HG03025 (cell line): ENCODE data around the gene FRS3.
"Not testable (repeated sequence)": the region's sequence is repeated elsewhere in the genome, so short reads cannot be mapped to it uniquely, and the experiment has no call there.

Experiments
- ATAC-seq: cut with Tn5 transposase; IDR thresholded peaks from one replicate; pipeline ENCODE4 v1.9.1; 2021; ENCODE audit warnings: mild to moderate bottlenecking, moderate library complexity; ENCODE audit not compliant: unreplicated experiment, low FRiP score

Gene FRS3, protein sequence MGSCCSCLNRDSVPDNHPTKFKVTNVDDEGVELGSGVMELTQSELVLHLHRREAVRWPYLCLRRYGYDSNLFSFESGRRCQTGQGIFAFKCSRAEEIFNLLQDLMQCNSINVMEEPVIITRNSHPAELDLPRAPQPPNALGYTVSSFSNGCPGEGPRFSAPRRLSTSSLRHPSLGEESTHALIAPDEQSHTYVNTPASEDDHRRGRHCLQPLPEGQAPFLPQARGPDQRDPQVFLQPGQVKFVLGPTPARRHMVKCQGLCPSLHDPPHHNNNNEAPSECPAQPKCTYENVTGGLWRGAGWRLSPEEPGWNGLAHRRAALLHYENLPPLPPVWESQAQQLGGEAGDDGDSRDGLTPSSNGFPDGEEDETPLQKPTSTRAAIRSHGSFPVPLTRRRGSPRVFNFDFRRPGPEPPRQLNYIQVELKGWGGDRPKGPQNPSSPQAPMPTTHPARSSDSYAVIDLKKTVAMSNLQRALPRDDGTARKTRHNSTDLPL

DNA sequence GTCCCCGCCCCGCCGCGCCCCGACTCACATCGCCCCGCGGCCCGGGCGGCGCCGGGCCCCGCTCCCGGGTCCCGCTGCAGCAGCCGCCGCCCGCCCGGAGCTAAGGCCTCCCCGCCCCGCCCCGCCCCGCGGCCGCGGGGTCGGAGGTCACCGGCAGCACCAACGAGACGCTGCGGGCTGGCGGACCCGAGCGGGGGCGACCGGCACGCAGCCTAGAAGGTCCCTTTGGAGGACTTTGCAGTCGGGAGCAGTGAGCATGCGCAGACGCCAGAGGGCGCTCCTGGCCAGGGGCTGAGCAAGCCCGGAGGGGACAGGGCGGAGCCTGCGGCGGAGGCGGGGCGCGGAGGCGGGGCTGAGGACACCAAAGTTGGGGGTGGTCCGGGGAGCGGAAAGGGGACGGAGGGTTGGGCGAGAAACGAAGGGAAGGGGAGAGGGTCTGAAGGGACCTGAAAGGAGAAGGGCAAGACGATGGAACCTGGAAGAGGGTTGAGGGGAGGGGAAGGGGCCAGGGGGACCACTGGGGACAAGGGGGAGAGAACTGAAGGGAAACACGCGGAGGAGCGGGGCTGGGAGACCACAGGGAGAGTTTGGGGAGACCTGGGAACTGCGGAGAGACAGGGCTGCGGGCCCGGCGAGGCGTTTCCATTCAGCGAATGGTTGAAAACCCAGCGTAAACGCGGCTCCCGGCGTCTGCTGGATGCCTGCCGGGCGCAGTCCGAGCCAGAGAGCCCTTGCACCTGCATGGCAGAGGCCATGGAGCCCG, at the start of gene FRS3:
TSS of gene FRS3 (minus strand) at position 113 of the 763 bp plus-strand sequence. CDS start 2,913 bp downstream, outside the sequence.
- peak; percentile 90 for ATAC-seq

DNA sequence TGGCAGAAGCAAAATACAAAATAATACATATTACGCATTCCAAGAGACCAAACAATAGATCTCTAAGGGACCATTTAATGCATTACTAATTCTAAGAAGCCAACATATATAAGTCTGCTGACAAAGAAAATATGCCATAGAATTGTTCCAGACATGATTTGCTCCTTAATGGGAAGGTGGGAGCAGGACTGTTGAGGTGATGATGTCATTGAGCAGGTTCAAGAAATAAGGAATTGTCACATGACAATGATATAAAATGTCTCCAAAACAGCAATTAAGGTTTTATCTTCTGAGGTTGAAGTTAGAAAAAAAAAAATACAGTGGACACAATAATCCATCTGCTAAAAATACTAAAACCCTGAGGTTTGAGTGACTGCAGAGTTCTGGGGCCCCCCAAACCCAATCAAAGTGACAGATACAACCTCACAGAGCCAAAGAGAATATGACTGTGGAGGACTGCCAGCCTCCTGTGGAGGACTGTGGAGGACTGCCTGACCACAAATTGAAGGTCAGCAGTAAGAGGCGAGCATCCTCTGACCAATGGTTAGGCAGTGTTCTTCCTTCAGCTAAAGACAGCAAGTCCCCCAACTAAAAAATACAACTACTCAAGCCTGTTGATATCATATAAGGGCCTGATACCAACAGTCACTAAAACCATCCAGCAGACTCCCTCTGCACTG, 46.8 kb upstream of the FRS3 start:
- ATAC-seq = no peak

DNA sequence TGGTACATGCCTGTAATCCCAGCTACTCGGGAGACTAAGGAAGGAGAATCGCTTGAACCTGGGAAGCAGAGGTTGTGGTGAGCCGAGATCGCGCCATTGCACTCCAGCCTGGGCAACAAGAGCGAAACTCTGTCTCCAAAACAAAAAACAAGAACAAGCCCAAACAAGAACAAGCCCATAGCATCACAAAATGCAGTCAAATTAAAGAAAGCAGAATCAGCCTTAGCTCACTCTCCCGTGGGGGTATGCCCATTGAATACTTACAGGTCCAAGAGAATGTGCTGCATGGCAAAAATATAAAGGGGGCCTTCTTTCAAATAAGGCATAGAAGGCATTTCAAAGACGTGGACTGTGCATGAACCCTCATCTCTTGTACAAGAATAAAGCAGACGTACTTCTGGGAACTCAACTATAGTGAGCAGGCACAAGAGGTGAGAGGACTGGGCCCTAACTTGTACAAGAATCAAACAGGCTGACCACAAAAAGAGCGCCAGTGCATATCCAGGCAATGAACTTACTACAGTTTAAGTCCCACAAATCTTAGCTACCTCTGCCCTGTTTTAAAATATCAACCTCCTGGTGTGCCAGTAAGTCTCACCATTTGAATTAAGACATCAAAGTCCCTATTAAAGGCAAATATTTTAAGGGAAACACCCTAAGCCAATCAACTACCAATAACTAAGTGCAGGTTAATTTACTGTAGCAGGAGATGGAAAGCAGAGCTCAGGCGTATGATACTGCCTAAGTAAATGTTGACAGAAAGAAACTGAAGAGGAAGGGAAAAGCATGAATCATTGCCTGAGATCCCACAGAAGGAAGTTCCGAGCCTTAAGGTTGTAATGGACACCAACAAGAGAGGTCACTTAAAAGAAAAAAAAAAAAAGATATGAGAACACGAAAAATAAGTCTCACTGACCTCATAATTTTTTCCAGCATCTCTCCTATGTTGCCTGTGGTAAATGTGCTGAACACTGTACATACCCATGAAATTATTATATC, 45.2 kb upstream of the FRS3 start:
- ATAC-seq = no peak

DNA sequence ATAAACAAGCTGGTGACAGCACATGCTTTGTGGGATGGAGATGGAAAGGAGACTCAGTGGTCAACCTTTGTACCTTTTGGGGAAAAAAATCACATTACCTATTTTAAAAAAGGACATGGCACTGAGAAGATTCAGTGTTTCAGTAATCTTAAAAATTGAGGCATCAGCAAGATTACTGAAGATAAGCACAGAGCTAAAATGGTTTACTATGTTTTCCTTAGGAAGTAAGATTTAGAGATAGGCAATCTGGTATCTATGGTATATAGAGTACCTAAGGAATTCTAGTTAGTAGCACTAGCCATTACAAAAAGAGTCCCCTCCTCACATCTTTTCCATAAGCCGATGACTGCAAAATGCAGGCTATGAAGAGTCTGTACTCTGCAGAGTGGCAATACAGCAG, 43.5 kb upstream of the FRS3 start:
- ATAC-seq = no peak

DNA sequence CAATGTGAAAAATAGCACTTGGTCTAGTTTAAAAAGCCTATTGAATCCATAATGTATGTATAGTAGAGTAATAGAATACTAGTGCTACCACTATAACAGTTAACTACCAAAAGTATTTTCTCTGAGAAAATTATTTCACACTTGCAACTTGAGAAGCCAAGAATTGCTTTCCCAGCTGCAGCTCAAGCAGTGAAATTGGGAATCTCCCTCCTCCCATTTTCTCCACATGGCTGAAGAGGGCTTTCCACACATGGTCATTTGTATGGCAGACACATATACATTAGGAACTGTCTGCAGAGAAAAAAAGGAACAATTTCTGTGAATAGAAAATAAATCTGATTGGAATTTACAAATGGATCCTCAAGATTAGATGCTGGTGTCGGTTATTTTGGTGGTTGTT, 42.3 kb upstream of the FRS3 start:
- ATAC-seq = no peak

DNA sequence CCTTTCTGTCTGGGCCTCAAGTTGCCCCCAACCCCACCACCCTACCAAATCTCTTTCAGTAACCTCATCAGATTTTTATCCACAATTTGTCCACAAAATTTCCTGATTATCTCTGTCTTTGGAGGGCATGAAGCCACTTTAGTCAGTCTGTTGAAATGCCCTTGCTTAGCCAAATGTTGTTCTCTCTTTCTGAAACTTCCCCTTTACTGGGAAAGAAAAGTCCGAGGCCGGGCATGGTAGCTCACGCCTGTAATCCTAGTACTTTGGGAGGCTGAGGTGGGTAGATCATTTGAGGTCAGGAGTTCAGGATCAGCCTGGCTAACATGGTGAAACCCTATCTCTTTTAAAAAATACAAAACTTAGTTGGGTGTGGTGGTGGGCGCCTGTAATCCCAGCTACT, 41.6 kb upstream of the FRS3 start:
- no peak for ATAC-seq

DNA sequence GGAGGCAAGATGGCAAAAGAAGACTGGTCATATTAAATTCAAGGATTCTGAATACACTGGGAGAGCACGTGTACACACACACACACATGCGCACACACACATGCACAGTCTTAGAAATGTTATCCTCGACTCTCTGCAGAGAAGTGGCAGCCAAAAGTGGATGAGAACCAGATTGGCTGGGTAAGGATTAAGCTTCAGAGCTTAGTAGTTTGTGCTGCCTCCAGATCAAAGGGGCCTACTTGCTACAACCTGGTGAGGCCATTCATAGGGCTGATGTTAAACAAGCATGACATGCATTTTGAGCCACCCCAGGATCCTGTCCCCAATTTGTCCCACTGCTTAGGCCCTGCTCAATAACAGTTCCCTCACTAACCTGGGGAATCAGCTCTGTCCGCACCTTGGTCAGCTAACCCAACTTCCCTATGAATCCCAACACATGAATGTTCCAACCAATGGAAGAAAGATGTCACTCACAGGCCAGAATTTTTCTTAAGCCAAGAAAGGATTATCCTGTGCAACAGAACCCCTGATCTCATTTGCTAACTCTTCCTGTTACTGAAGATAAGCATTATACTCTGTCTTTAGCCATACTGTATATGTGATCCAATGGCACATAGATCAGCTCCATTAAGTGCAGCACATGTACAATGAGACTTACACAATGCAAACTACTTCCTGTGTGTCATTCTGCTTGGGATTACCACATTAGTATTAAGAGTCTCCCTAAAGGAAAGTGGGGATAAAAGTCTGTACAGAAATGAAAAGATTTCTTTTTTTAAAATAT, 38.8 kb upstream of the FRS3 start:
- ATAC-seq = no peak

DNA sequence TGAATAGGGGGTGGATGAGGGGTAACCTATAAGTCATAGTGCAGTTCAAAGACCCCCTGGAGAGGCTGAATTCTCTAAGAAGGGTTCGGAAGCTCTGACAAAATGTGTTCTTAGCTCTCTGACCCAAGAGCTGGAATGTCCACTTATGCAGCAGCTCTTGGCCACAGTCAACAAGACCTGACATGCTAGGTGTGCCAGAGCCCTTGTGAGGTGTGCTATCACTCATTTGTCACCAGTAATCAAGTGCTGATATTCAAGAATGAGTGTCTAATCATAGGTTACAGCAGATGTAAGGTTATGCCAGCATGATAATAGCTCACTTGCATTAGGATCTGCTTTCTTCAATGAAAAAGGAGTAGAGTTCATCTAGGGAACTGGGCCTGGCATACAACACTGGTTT, 35.9 kb upstream of the FRS3 start:
- no peak for ATAC-seq

DNA sequence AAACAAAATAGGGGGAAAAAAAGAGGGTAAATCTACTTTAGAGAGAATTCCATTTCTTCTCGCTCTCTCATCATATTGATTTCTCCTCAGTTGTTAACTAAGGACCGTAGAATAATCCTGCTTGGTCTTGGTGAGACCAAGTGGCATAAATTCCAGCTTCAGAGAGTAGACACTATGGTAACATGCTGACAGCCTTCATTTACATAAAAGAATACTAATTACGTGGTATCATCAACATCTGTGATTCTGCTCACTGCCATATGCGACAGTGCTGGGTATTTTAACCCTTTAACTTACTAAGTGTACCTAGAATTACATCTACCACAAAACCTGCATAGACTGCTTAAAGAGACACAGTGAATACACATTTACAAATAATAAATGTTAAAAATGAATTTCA, 34.9 kb upstream of the FRS3 start:
- ATAC-seq = no peak

DNA sequence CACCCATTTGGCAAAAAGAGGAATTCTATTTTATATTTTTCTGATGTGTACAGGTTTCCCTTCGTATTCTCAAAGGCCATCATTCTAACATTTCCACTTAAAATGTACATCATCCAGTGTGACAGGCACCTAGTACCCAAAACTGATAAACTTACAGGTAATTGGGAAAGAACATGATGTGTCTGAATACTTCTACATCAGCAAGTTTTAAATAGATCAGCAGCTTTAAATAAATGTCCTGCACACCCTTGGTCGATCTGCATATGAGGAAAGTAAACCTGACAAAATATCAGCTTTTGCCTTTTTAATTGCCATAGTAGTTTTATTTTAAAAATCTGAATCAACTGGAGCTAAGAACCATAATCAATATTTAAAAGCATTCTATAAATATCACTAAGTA, 34.3 kb upstream of the FRS3 start:
- ATAC-seq = no peak

DNA sequence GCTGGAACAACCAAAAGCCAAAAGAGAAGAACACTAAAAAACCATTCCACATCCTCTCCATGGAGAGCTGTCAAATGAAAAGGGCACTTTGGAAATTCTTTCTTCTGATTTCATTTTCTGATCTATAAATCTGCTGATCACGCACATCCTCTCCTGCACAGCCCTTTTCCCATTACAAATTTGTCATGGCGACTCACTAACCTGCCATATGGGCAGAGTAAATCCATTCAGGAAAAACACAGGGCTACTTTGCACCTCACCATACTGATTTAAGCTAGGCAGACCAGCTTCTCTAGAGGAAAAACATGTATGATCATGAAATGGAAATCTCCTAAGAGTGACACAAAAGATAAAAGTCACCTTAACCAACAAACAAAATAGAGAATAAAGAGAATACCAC, 33.8 kb upstream of the FRS3 start:
- no peak for ATAC-seq

DNA sequence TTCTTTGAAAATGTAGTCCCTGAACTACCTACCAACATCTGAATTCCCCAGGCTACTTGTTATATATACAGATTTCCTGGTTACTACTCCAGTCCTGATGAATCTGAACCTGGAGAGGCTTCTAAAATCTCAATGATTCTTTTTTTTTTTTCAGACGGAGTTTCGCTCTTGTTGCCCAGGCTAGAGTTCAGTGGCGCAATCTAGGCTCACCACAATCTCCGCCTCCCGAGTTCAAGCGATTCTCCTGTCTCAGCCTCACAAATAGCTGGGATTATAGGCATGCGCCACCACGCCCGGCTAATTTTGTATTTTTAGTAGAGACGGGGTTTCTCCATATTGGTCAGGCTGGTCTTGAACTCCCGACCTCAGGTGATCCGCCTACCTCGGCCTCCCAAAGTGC, 32.2 kb upstream of the FRS3 start:
- not testable (repeated sequence) for ATAC-seq

DNA sequence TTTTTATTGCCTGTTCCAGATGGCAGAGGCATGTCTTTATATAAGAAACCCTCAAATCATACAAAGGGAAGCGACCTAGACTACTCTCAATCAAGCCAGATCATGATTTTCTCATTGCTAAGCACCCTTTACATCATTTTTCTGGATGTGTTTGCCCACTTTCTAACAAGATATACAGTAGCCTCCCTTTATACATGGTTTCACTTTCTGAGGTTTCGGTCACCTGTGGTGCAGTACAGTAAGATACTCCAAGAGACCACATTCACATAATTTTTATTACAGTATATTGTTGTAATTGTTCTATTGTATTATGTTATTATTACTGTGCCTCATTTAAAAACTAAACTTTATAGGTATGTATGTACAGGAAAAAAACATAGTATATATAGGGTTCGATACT, 31.4 kb upstream of the FRS3 start:
- ATAC-seq = no peak

DNA sequence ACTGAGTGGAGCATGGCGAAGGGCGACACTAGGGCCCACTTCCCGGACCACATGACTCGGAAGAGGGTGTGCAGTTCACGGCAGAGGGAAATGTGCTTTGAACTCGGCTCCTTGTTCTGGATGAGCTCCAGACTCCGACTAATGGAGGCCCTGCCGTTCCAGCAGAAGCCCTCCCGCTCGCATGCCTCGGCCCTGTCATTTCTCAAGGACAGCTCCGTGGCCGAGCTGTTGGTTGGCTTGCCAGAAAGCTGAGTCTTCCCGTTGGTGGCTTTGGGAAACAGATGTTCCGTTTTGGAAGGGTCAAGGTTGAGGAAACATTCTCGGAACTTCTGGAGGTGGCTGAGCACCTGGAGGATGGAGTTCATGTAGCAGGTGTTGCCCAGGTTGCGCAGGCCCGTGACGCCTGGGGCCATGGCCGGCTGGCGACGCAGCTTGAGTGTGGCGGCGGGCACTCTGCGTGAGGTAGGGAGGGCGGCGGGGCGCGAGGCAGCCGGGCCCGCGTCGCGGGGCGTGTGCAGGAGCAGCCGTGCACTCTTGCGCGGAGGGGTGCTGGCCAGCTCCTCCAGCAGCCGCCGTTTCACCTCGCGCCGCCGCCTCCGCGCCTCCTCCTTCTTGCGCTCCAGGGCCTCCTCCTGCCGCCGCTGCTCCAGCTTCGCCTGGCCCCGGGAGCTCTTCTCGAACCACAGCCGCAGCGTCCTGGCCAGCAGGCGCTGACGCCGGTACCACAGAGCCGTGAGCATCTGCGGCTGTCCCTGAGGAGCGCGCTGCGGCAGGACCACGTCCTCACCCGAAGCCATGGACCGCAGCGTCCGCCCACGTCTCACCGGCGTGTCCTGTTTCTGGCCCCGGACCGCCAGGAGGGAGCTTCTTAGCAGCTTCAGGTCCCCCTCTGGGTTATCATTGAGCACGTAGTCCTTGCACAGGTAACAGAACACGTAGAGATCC, 26.4 kb upstream of the FRS3 start:
- ATAC-seq = no peak

DNA sequence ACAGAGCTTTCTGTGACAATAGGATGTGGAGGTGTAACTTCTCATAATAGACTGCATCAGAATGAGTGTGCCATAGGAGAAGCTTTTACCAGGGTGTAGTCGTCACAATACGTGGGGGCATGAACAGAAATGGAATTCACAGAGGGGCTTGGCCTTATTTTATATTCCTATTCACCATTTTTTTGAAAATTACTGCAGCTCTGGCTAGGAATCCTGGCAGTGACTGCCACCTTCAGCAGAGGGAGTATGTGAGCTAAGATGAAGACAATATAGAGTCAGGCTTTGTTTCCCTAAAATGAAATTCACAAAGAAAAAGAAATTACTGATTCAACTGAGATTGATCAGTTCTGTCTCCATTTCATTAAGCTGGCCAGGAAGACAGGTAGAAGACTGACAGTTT, 21.7 kb upstream of the FRS3 start:
- no peak for ATAC-seq

DNA sequence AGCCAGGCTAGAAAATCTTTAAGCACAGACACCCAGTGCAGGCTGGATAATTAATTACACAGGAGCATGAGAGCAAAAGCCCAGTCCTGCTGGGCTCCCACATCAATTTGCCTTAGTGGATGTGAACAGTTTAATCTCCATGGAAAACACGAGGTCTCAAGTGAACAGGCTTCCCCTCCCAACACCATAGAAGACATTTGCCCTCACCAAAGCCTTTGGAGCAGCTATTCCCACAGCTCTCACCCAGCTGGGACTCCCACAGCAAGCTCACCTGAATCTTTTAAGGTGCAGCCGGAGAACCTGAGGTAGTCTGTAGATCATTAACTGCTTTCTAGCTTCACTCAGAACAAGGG, 19.8 kb upstream of the FRS3 start:
- no peak for ATAC-seq

DNA sequence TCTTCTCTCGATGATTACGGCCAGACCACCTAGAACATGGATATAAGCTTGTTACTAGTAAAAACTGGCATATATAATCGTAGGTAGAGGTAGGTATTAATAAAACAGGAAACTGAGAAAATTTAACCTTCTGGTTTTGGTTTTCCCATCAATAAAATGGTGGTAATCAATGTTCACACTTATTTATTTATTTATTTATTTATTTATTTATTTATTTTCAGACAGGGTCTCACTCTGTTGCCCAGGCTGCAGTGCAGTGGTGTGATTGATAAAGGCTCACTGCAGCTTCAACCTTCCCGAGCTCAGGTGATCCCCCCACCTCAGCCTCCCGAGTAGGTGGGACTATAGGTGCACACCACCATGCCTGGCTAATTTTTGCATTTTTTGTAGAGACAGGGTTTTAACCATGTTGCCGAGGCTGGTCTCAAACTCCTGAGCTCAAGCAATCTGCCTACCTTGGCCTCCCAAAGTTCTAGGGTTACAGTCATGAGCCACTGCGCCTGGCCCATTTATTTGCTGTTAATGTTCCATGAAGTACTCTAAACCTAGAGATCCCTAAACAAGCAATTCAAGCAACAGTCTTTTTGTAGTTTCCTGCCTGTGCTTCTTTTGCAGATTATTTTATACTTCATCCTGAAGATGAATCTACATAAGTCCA, 19.3 kb upstream of the FRS3 start:
- ATAC-seq = no peak

DNA sequence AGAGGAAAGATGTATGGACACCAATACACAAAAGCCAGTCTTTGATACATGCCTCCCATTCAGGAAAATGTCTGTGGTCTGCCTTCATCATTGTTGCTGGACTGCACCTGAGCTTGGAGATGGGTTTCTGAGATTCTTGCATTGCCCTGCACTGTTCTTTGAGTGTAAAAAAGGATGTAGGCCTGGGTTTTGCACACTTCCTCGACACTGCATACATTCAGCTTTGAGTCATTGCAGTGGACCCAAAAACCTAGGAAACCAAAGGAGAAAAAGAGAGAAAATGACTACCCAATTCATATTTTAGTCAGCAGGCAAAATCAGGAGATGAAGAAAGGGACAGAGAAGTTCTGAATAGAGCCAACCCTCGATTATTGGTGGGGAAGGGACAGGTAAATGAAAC, 16.8 kb upstream of the FRS3 start:
- ATAC-seq = no peak
